K562 (cell line): ENCODE data around the gene PTCH2. TPM values are rescaled to one million over a fixed set of nuclear protein-coding genes. Genes with fewer than 3 reads are reported as not detected.

ENCODE experiments used
- ATAC-seq: fragments of 200-7000 bp; cut with Tn5 transposase; 3 replicates; pipeline ENCODE4 v1.9.1; 2020; ENCODE audit warnings: moderate library complexity
- BruUV-seq: library from RNA; stranded (reverse); fragments of 400-500 nt; replicated peaks from 2 replicates; lab custom pipeline; 2021; lab: Mats Ljungman, UMichigan
- CTCF ChIA-PET: fragments of 300-600 bp; formaldehyde crosslinking; extraction: SDS; loops from one replicate; lab custom pipeline; 2021; ENCODE audit warnings: low intra/inter-chr PET ratio; lab: Yijun Ruan, JAX
- POLR2A ChIA-PET: fragments of 300-600, 350-650 bp; sonication (Branson Sonifier 250); formaldehyde crosslinking; extraction: SDS; loops from one replicate; lab custom pipeline; 2021; ENCODE audit warnings: antibody characterized with exemption, inconsistent platforms; lab: Yijun Ruan, JAX
- DNase-seq, 4 experiments: peaks; one replicate each; pipeline versions ENCODE4 v3.0.0 to v3.0.0-alpha.2; 2011 to 2018; ENCODE audit warnings: low spot score in 3 of 4, mixed read lengths in 3 of 4; ENCODE audit errors: extremely low read depth in 1 of 4
- FAIRE-seq: peaks from 2 replicates; lab custom pipeline; 2011; peaks lifted over from hg19 to GRCh38; lab: Jason Lieb, UNC
- H2AFZ ChIP-seq: 2 replicates; pipeline ENCODE4 v1.6.0; 2011; ENCODE audit warnings: low read depth, low read length, control low read depth, inconsistent platforms
- H3K27ac ChIP-seq: fragments of 200-600 bp; 3 replicates; pipeline ENCODE4 v1.8.0; 2011; ENCODE audit warnings: low read depth, mild to moderate bottlenecking, control low read depth, inconsistent platforms, low read length, moderate library complexity, mixed read lengths; ENCODE audit errors: extremely low read depth
- H3K27me3 ChIP-seq, 2 experiments: fragments of 300-600 bp in 1 of 2; 2 replicates in 1 of 2; 3 replicates in 1 of 2; pipeline versions ENCODE4 v1.6.0 to v1.8.0; 2011; ENCODE audit warnings: inconsistent platforms in 2 of 2, low read length in 2 of 2, mild to moderate bottlenecking in 1 of 2, mixed read lengths in 1 of 2, moderate library complexity in 1 of 2; ENCODE audit not compliant: control insufficient read depth in 2 of 2, insufficient read depth in 2 of 2
- H3K36me3 ChIP-seq: fragments of 300-600 bp; 3 replicates; pipeline ENCODE4 v1.8.0; 2011; ENCODE audit warnings: mild to moderate bottlenecking, low read length, inconsistent platforms; ENCODE audit not compliant: control insufficient read depth, insufficient read depth
- H3K4me1 ChIP-seq, 2 experiments: fragments of 200-600 bp in 1 of 2; replicated peaks in 1 of 2; 2 replicates in 1 of 2; 3 replicates in 1 of 2; pipeline versions ENCODE4 v1.5.1 to v1.8.0; 2011; ENCODE audit warnings: inconsistent platforms in 2 of 2, low read length in 2 of 2, mild to moderate bottlenecking in 1 of 2, mixed read lengths in 1 of 2, moderate library complexity in 1 of 2; ENCODE audit not compliant: control insufficient read depth in 2 of 2, insufficient read depth in 2 of 2
- H3K4me2 ChIP-seq: 2 replicates; pipeline ENCODE4 v1.6.1; 2011; ENCODE audit warnings: low read length, control low read depth, inconsistent platforms, mixed read lengths; ENCODE audit not compliant: insufficient read depth
- H3K4me3 ChIP-seq: fragments of 200-600 bp; sonication (generic), shearing (Covaris generic); 2 replicates; pipeline ENCODE4 v1.5.1; 2016; ENCODE audit warnings: control low read depth, inconsistent platforms
- H3K79me2 ChIP-seq: fragments of 200-600 bp; 3 replicates; pipeline ENCODE4 v1.8.0; 2011; ENCODE audit warnings: low read length, inconsistent platforms; ENCODE audit not compliant: control insufficient read depth, insufficient read depth
- H3K9ac ChIP-seq, 2 experiments: 2 replicates each; pipeline versions ENCODE4 v1.6.0 to v1.6.1; 2011; ENCODE audit warnings: low read depth in 2 of 2, low read length in 2 of 2, control low read depth in 1 of 2, inconsistent platforms in 1 of 2, mild to moderate bottlenecking in 1 of 2, mixed read lengths in 1 of 2; ENCODE audit not compliant: insufficient read depth in 1 of 2
- H3K9me1 ChIP-seq: one replicate; pipeline ENCODE4 v1.6.0; 2011; ENCODE audit warnings: inconsistent platforms, mild to moderate bottlenecking, low read length, moderate library complexity; ENCODE audit not compliant: control insufficient read depth, insufficient read depth
- H3K9me3 ChIP-seq: replicated peaks from 2 replicates; pipeline ENCODE4 v1.5.1; 2011; ENCODE audit warnings: low read depth, low read length, inconsistent platforms; ENCODE audit not compliant: control insufficient read depth, insufficient read depth
- H4K20me1 ChIP-seq: replicated peaks from 2 replicates; pipeline ENCODE4 v1.6.1; 2011; ENCODE audit warnings: low read length, inconsistent platforms, mixed read lengths; ENCODE audit not compliant: control insufficient read depth, insufficient read depth
- CREB3L1 ChIP-seq: fragments of 450-650 bp; IDR thresholded peaks from 2 replicates; pipeline ENCODE4 v1.6.1; 2014; ENCODE audit warnings: low read depth, mild to moderate bottlenecking, moderate library complexity, borderline replicate concordance
- CXXC5 ChIP-seq: fragments of 250-450 bp; sonication (Bioruptor Pico); IDR thresholded peaks from 2 replicates; pipeline ENCODE4 v1.8.0; 2022; ENCODE audit warnings: inconsistent platforms, mild to moderate bottlenecking, moderate library complexity
- GTF3C2 ChIP-seq: IDR thresholded peaks from 3 replicates; pipeline ENCODE4 v1.6.1; 2011; ENCODE audit warnings: borderline replicate concordance, mild to moderate bottlenecking, moderate library complexity; ENCODE audit not compliant: insufficient read length; ENCODE audit errors: extremely low read depth
- HDAC2 ChIP-seq: fragments of 450-650 bp; IDR thresholded peaks from 2 replicates; pipeline ENCODE4 v1.6.1; 2016; ENCODE audit warnings: mild to moderate bottlenecking
- NFYB ChIP-seq: IDR thresholded peaks from 2 replicates; pipeline ENCODE4 v1.6.1; 2011; ENCODE audit warnings: mild to moderate bottlenecking, moderate library complexity; ENCODE audit not compliant: insufficient read length; ENCODE audit errors: extremely low read depth
- NONO ChIP-seq, 2 experiments: fragments of 200-400 bp in 1 of 2; fragments of 450-650 bp in 1 of 2; formaldehyde crosslinking in 1 of 2; IDR thresholded peaks; 2 replicates each; pipeline ENCODE4 v1.6.1; 2017; ENCODE audit warnings: low read depth in 2 of 2, mild to moderate bottlenecking in 2 of 2, moderate library complexity in 2 of 2, low read length in 1 of 2
- RFX7 ChIP-seq: fragments of 250-450 bp; sonication (Bioruptor Pico); IDR thresholded peaks from 2 replicates; pipeline ENCODE4 v1.5.1; 2021; ENCODE audit warnings: mild to moderate bottlenecking
- U2AF2 ChIP-seq: fragments of 200-400 bp; formaldehyde crosslinking; optimal IDR thresholded peaks from 2 replicates; pipeline ENCODE3; 2017; ENCODE audit warnings: low read depth, mild to moderate bottlenecking, low read length
- UBTF ChIP-seq, 2 experiments: IDR thresholded peaks; 2 replicates each; pipeline ENCODE4 v1.6.1; 2012; ENCODE audit warnings: improper control_type of control experiment in 2 of 2, low read depth in 2 of 2, low read length in 2 of 2, borderline replicate concordance in 1 of 2
- ZNF561 ChIP-seq: fragments of 450-650 bp; formaldehyde crosslinking; conservative IDR thresholded peaks from 2 replicates; pipeline ENCODE4 v1.4.0; 2020; ENCODE audit warnings: mild to moderate bottlenecking, moderate library complexity
- ZNF695 ChIP-seq: fragments of 450-650 bp; formaldehyde crosslinking; IDR thresholded peaks from 2 replicates; pipeline ENCODE4 v1.4.0; 2020; ENCODE audit warnings: mild to moderate bottlenecking, moderate library complexity
- WGBS: fragments of 100-300 bp; shearing (Covaris generic); methylation state at CpG from one replicate; pipeline ENCODE4 v1.1.6; 2016; ENCODE audit warnings: low coverage, mixed read lengths; ENCODE audit not compliant: insufficient coverage; ENCODE audit errors: missing lambda C conversion rate; 5-methylcytosine and 5-hydroxymethylcytosine counted together
- in situ Hi-C: fragments of 300-500 bp; cut with MboI; formaldehyde crosslinking; loops from 4 replicates; pipeline ENCODE4 v1.15.0; 2018; ENCODE audit warnings: inconsistent platforms, mixed read lengths
- intact Hi-C: fragments of 100-400 bp; cut with micrococcal nuclease; formaldehyde crosslinking; loops from 2 replicates; pipeline ENCODE4 v1.14.2; 2022
- polyA plus RNA-seq, 8 experiments: library from polyadenylated mRNA; depleted of rRNA in 4 of 8; stranded (reverse) in 5 of 8; unstranded in 3 of 8; fragments of >200 nt; fragmentation: Nextera tagmentation in 2 of 8; fragmentation: Illumina TruSeq in 1 of 8; extraction: Ambion mirVana in 2 of 8; extraction: Trizol in 1 of 8; gene quantifications; 2 replicates each; pipeline versions ENCODE4 v1.2.1 to v1.2.3, GENCODE V29; 2011 to 2014; ENCODE audit warnings: inconsistent platforms in 1 of 8, missing spikeins in 1 of 8
- total RNA-seq, 7 experiments: library from RNA; depleted of rRNA in 6 of 7; stranded (reverse); fragments of >200 nt in 6 of 7; fragmentation: Illumina TruSeq in 2 of 7; extraction: Trizol in 2 of 7; gene quantifications; 2 replicates each; pipeline versions ENCODE4 v1.2.1 to v1.2.3, GENCODE V29; 2011 to 2021; ENCODE audit warnings: low replicate concordance in 1 of 7

PTCH2 gene
- total and polyA plus RNA-seq, 9 of the 15 experiments (the other 6 are each of a cell fraction or from before 2014, with no cell fraction given), result 0.15 to 27.3 (median 0.48) TPM; not detected in 1

GRCh38 chr1:44854970-44855369 lies 11.9 kb upstream of the PTCH2 start (continued):
- TF ChIP-seq UBTF (IDR thresholded peaks at IDR 0.05; ENCODE audit: borderline replicate concordance in 1 of 2, low read depth in 2 of 2, low read length in 2 of 2) (no peak), ZNF561 (CRISPR knock-in tag) (no peak)

GRCh38 chr1:44853201-44853600 lies 10.1 kb upstream of the PTCH2 start:
- no peak for ATAC-seq
- H3K4me3 ChIP-seq, result no peak overlapping the region
- no peaks in the 10 kb centered on the region for H3K79me2 ChIP-seq
- no peaks in the 10 kb centered on the region for H3K9me3 ChIP-seq
- no peak for FAIRE-seq
- ChIA-PET CTCF (no interaction called here), POLR2A (interaction anchor here (0.7 to 1.1 kb wide), 5 partner anchors 34 to 735 kb away, joined by 3 to 4 read pairs (median 4); partner anchors contain the start of gene UROD)
- H3K4me1 ChIP-seq, result no peaks in the 10 kb centered on the region
- no peak for DNase-seq
- intact Hi-C loops, result no loop called here
- in situ Hi-C loops, result no loop called here
- no TSS peak for BruUV-seq
- H4K20me1 ChIP-seq, result no peaks in the 10 kb centered on the region
- no peak overlapping the region for H2AFZ ChIP-seq
- no peak overlapping the region for H3K27ac ChIP-seq
- no peaks in the 10 kb centered on the region for H3K27me3 ChIP-seq
- WGBS, result 94% methylated on average over 6 of the region's 6 CpGs
- H3K9ac ChIP-seq, result no peak overlapping the region
- no peak overlapping the region for H3K4me2 ChIP-seq
- H3K9me1 ChIP-seq, result no peaks in the 10 kb centered on the region
- H3K36me3 ChIP-seq, result peaks cover 54% of the 10 kb centered on the region
- no peak for TF ChIP-seq RFX7 (CRISPR knock-in tag)
- TF ChIP-seq U2AF2, result no peak
- TF ChIP-seq ZNF695, result no peak
- no peak for TF ChIP-seq HDAC2
- no peak for TF ChIP-seq CREB3L1
- TF ChIP-seq GTF3C2, result no peak
- TF ChIP-seq CXXC5 (CRISPR knock-in tag), result no peak
- no peak for TF ChIP-seq NFYB
- no peak for TF ChIP-seq NONO (IDR thresholded peaks at IDR 0.05; ENCODE audit: low read depth in 2 of 2, low read length in 1 of 2)
